HepG2 (cell line): Measurements from ENCODE around the gene SLC4A7. TPM values are rescaled to one million over a fixed set of nuclear protein-coding genes. Genes with fewer than 3 reads are reported as not detected.
A peak's percentile ranks its signal among the peaks of the same experiment; 100 is the strongest.

Experiments
- BCL6 ChIP-seq: IDR thresholded peaks from 2 replicates; pipeline ENCODE4 v1.6.1; 2016; ENCODE audit warnings: missing genetic modification reagents, missing compliant biosample characterization
- CBX2 ChIP-seq, 2 experiments: fragments of 200-600 bp in 1 of 2; sonication (generic); formaldehyde crosslinking in 1 of 2; IDR thresholded peaks; 2 replicates each; pipeline versions ENCODE4 v1.7.0 to v1.8.1; 2018 to 2022; ENCODE audit warnings: low read depth in 2 of 2, low read length in 1 of 2, mild to moderate bottlenecking in 1 of 2, missing genetic modification reagents in 1 of 2
- GATAD2A ChIP-seq: IDR thresholded peaks from 2 replicates; pipeline ENCODE4 v1.6.1; 2016
- GMEB2 ChIP-seq: IDR thresholded peaks from 2 replicates; pipeline ENCODE4 v1.6.1; 2016; ENCODE audit warnings: missing biosample characterization, missing genetic modification reagents, low read depth
- HNF1B ChIP-seq: sonication (generic); formaldehyde crosslinking; IDR thresholded peaks from 2 replicates; pipeline ENCODE4 v1.5.1; 2020; ENCODE audit warnings: mild to moderate bottlenecking, moderate library complexity, missing genetic modification reagents
- PAXIP1 ChIP-seq: sonication (generic); formaldehyde crosslinking; conservative IDR thresholded peaks from 2 replicates; pipeline ENCODE4 v1.4.0; 2020; ENCODE audit warnings: mild to moderate bottlenecking, missing genetic modification reagents, moderate library complexity
- SNAPC4 ChIP-seq: sonication (generic); formaldehyde crosslinking; IDR thresholded peaks from 2 replicates; pipeline ENCODE4 v1.4.0; 2020; ENCODE audit warnings: mild to moderate bottlenecking, missing genetic modification reagents
- SOX13 ChIP-seq, 3 experiments: fragments of 450-650 bp in 1 of 3; sonication (generic) in 1 of 3; formaldehyde crosslinking in 1 of 3; IDR thresholded peaks in 2 of 3; conservative IDR thresholded peaks in 1 of 3; 2 replicates each; pipeline versions ENCODE4 v1.5.0 to v1.6.1; 2016 to 2020; ENCODE audit warnings: antibody characterized with exemption in 1 of 3, mild to moderate bottlenecking in 1 of 3, missing compliant biosample characterization in 1 of 3, missing genetic modification reagents in 1 of 3, moderate library complexity in 1 of 3
- SOX5 ChIP-seq: IDR thresholded peaks from 2 replicates; pipeline ENCODE4 v1.6.1; 2016; ENCODE audit warnings: borderline replicate concordance
- ZBTB38 ChIP-seq: sonication (generic); formaldehyde crosslinking; IDR thresholded peaks from 2 replicates; pipeline ENCODE4 v1.5.1; 2020; ENCODE audit warnings: mild to moderate bottlenecking, missing genetic modification reagents
- ZNF512B ChIP-seq: sonication (generic); formaldehyde crosslinking; IDR thresholded peaks from 2 replicates; pipeline ENCODE4 v1.5.1; 2020; ENCODE audit warnings: missing genetic modification reagents, mild to moderate bottlenecking, borderline replicate concordance
- polyA plus RNA-seq, 8 experiments: library from polyadenylated mRNA; depleted of rRNA in 3 of 8; stranded (reverse) in 7 of 8; unstranded in 1 of 8; fragments of >200 nt; fragmentation: Illumina TruSeq in 4 of 8; extraction: Trizol in 4 of 8; gene quantifications; 2 replicates each; pipeline versions ENCODE4 v1.2.1 to v1.2.3, GENCODE V29; 2011 to 2016; ENCODE audit warnings: low read depth in 4 of 8, missing spikeins in 1 of 8, mixed read lengths in 1 of 8; ENCODE audit not compliant: insufficient read depth in 1 of 8
- total RNA-seq, 5 experiments: library from RNA; depleted of rRNA; stranded (reverse); fragments of >200 nt; fragmentation: Illumina TruSeq; extraction: Trizol; gene quantifications; 2 replicates each; pipeline ENCODE4 v1.2.3, GENCODE V29; 2016; ENCODE audit warnings: low read depth in 1 of 5

SLC4A7 gene
- total and polyA plus RNA-seq, 2 of the 13 experiments (the other 11 are each of a cell fraction or from before 2014, with no cell fraction given), result 16.4 to 43.8 TPM

- TF ChIP-seq HNF1B (CRISPR knock-in tag) (no peak), PAXIP1 (CRISPR knock-in tag) (peak; percentile 58), GATAD2A (CRISPR knock-in tag) (0 out of 2 replicates have a peak, but pooled peaks have one; percentile 31), ZNF512B (no peak), CBX2 (IDR thresholded peaks at IDR 0.05; ENCODE audit: low read depth, low read length) (no peak), CBX2 (CRISPR knock-in tag; IDR thresholded peaks at IDR 0.05; ENCODE audit: low read depth) (no peak), SNAPC4 (CRISPR knock-in tag) (no peak), SOX5 (0 out of 2 replicates have a peak, but pooled peaks have one; percentile 25), GMEB2 (CRISPR knock-in tag) (no peak), SOX13 (IDR thresholded peaks at IDR 0.05) (no peak), SOX13 (CRISPR knock-in tag; conservative IDR thresholded peaks at IDR 0.05 in 1 of 2, IDR thresholded peaks at IDR 0.05 in 1 of 2) (peak in 1 of 2 experiments; percentile 17; a peak in 1 of 4 replicates), ZBTB38 (CRISPR knock-in tag) (no peak), BCL6 (CRISPR knock-in tag) (0 out of 2 replicates have a peak, but pooled peaks have one; percentile 27)
Measured at GRCh38 chr3:27452368-27453090, 31.7 kb downstream of the SLC4A7 start (continued).
